A673 (cell line): ENCODE results near the gene ARHGEF33. TPM values are rescaled to one million over a fixed set of nuclear protein-coding genes. Genes with fewer than 3 reads are reported as not detected.

Experiments
- BruUV-seq: library from RNA; stranded (reverse); fragments of 400-500 nt; replicated peaks from 2 replicates; lab custom pipeline; 2021; lab: Mats Ljungman, UMichigan
- CTCF ChIA-PET: fragments of 300-600 bp; sonication (Branson Sonifier 250); formaldehyde crosslinking; loops from one replicate; lab custom pipeline; 2022; ENCODE audit warnings: antibody characterized with exemption; lab: Charles Lee
- POLR2A ChIA-PET: fragments of 300-600 bp; sonication (Branson Sonifier 250); formaldehyde crosslinking; loops from one replicate; lab custom pipeline; 2022; ENCODE audit warnings: antibody characterized with exemption; ENCODE audit not compliant: low non-redundant PET; lab: Charles Lee
- DNase-seq: peaks from one replicate; pipeline ENCODE4 v3.0.0-alpha.2; 2015; ENCODE audit warnings: low spot score
- H3K27ac ChIP-seq: fragments of 200-600 bp; sonication (generic); 2 replicates; pipeline ENCODE4 v1.5.1; 2016; ENCODE audit warnings: mixed run types, low read depth, mild to moderate bottlenecking, mixed read lengths, antibody characterized with exemption, low read length; ENCODE audit not compliant: poor library complexity, severe bottlenecking
- H3K27me3 ChIP-seq: fragments of 200-600 bp; sonication (generic); replicated peaks from 2 replicates; pipeline ENCODE4 v1.6.1; 2017; ENCODE audit warnings: mixed run types, low read depth, mild to moderate bottlenecking, mixed read lengths, antibody characterized with exemption, low read length; ENCODE audit not compliant: insufficient read depth, poor library complexity
- H3K36me3 ChIP-seq: fragments of 200-600 bp; sonication (generic); 2 replicates; pipeline ENCODE4 v1.6.1; 2016; ENCODE audit warnings: mixed run types, mild to moderate bottlenecking, mixed read lengths, antibody characterized with exemption, low read length; ENCODE audit not compliant: insufficient read depth, poor library complexity, severe bottlenecking
- H3K4me1 ChIP-seq: fragments of 200-600 bp; sonication (generic); 2 replicates; pipeline ENCODE4 v1.6.1; 2017; ENCODE audit warnings: mixed run types, mild to moderate bottlenecking, mixed read lengths, antibody characterized with exemption, low read length; ENCODE audit not compliant: insufficient read depth, poor library complexity, severe bottlenecking
- H3K4me3 ChIP-seq: fragments of 200-600 bp; sonication (generic); 2 replicates; pipeline ENCODE4 v1.5.1; 2016; ENCODE audit warnings: low read depth, mixed run types, mild to moderate bottlenecking, mixed read lengths, low read length; ENCODE audit not compliant: poor library complexity, severe bottlenecking
- H3K9me3 ChIP-seq: fragments of 200-600 bp; sonication (generic); 2 replicates; pipeline ENCODE4 v1.6.1; 2016; ENCODE audit warnings: mixed run types, low read depth, mild to moderate bottlenecking, mixed read lengths, antibody characterized with exemption, low read length; ENCODE audit not compliant: poor library complexity, severe bottlenecking
- CTCF ChIP-seq: fragments of 300-800, 200-600 bp; sonication (generic); conservative IDR thresholded peaks from 2 replicates; pipeline ENCODE4 v1.5.1; 2017; ENCODE audit warnings: low read depth, mild to moderate bottlenecking, antibody characterized with exemption, low read length, moderate library complexity, mixed read lengths
- EZH2 ChIP-seq: fragments of 200-600 bp; sonication (generic); IDR thresholded peaks from 2 replicates; pipeline ENCODE4 v1.6.1; 2017; ENCODE audit warnings: borderline replicate concordance, low read depth, mild to moderate bottlenecking, mixed read lengths, antibody characterized with exemption, low read length; ENCODE audit not compliant: poor library complexity, severe bottlenecking
- intact Hi-C: fragments of 100-400 bp; cut with micrococcal nuclease; formaldehyde crosslinking; loops from one replicate; pipeline ENCODE4 v1.10.0; 2022; ENCODE audit not compliant: unreplicated experiment
- total RNA-seq: library from RNA; stranded (reverse); gene quantifications from 2 replicates; pipeline ENCODE4 v1.2.3, GENCODE V29; 2021

The ARHGEF33 gene
- total RNA-seq, 1 experiment from 2014 or later = 0.09 TPM

GRCh38 chr2:38973266-38973665, 83.6 kb downstream of the ARHGEF33 start:
- no peaks in the 10 kb centered on the region for H3K27me3 ChIP-seq
- no TSS peak for BruUV-seq
- no peak for DNase-seq
- intact Hi-C loops = no loop called here
- H3K36me3 ChIP-seq = no peaks in the 10 kb centered on the region
- no peak overlapping the region for H3K4me3 ChIP-seq
- H3K4me1 ChIP-seq = no peaks in the 10 kb centered on the region
- H3K27ac ChIP-seq = no peak overlapping the region
- POLR2A ChIA-PET = no interaction called here
- TF ChIP-seq EZH2 (no peak), CTCF (no peak)
- H3K9me3 ChIP-seq = no peaks in the 10 kb centered on the region
- CTCF ChIA-PET = no interaction called here

GRCh38 chr2:38975042-38975441, 85.4 kb downstream of the ARHGEF33 start:
- Histone ChIP-seq H3K9me3 (no peaks in the 10 kb centered on the region), H3K4me1 (no peaks in the 10 kb centered on the region), H3K27me3 (no peaks in the 10 kb centered on the region), H3K27ac (no peak overlapping the region), H3K4me3 (no peak overlapping the region), H3K36me3 (no peaks in the 10 kb centered on the region)
- no TSS peak for BruUV-seq
- intact Hi-C loops = no loop called here
- ChIA-PET CTCF (no interaction called here), POLR2A (no interaction called here)
- TF ChIP-seq CTCF (no peak), EZH2 (no peak)
- no peak for DNase-seq

- intact Hi-C loops = no loop called here
- no TSS peak for BruUV-seq
- DNase-seq = no peak
- POLR2A ChIA-PET = no interaction called here
- no peaks in the 10 kb centered on the region for H3K36me3 ChIP-seq
- TF ChIP-seq EZH2 (no peak), CTCF (no peak)
- no peaks in the 10 kb centered on the region for H3K9me3 ChIP-seq
- no peak overlapping the region for H3K27ac ChIP-seq
- no peaks in the 10 kb centered on the region for H3K4me1 ChIP-seq
- H3K4me3 ChIP-seq = no peak overlapping the region
- CTCF ChIA-PET = no interaction called here
- H3K27me3 ChIP-seq = no peaks in the 10 kb centered on the region
Measured at GRCh38 chr2:38977047-38977446, 87.4 kb downstream of the ARHGEF33 start.
